DMS79 treated with DMSO at 0.1 percent for 48 hours (cell line): ENCODE measurements around the gene PRSS56.
A peak's percentile ranks its signal among the peaks of the same experiment; 100 is the strongest.
"Not testable (repeated sequence)": the region's sequence is repeated elsewhere in the genome, so short reads cannot be mapped to it uniquely, and the experiment has no call there.

Experiments used
- DNase-seq: peaks from one replicate; lab custom pipeline; 2025; lab: John Stamatoyannopoulos, UW

The PRSS56 gene

DNA sequence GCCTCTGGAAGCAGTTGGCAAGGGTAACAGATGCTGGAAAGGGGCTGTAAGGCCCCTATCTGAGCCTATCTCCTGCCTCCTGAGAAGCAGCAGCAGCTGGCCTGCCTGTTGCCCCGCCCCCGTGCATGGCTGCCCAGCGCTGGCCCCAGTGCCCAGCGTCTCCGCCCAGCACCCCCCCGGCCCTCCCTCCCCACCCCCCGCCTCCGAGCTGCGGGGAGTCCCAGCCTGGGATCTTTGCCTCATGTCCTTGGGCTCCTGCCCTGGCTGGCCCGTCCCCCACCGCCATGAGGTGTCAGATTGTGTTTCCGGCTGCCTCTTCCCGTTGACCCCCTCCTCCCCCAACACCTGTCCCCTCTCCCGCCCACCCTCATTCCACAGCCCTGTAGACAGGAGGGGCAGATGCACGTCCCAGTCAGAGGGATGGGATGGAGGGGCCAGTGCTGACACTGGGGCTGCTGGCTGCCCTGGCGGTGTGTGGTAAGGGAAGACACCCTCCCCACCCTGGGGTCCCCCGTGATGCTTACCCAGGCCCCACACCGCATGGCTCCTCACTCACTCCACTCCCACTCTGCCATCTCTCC lies 5.7 kb downstream of the PRSS56 start, which contains the start of gene CHRND:
TSS of gene CHRND (plus strand) at position 370 of the 581 bp plus-strand sequence. CDS start at position 426, 56 bp downstream.
- no peak for DNase-seq

DNA sequence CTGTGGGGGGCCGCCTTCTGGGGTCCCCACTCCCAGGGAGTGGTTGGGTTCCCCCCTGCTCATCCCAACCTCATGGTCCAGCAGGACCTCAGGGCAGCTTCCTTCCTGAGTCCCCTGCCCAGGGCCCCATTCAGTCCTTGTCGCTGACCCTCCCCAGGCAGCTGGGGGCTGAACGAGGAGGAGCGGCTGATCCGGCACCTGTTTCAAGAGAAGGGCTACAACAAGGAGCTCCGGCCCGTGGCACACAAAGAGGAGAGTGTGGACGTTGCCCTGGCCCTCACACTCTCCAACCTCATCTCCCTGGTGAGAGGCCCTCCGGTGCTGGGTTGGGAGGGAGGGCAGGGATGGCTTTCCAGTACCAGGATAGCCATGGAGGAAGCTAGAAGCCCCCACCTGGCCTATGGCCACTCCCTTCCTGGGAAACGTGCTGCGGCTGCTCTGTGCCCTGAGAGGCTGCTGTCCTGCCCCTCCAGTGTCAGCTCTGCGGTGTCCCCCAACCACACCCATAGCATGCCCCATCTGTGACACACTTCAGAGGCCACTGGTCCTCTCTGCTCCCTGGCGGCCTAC lies 6.3 kb downstream of the PRSS56 start:
- DNase-seq, result no peak

DNA sequence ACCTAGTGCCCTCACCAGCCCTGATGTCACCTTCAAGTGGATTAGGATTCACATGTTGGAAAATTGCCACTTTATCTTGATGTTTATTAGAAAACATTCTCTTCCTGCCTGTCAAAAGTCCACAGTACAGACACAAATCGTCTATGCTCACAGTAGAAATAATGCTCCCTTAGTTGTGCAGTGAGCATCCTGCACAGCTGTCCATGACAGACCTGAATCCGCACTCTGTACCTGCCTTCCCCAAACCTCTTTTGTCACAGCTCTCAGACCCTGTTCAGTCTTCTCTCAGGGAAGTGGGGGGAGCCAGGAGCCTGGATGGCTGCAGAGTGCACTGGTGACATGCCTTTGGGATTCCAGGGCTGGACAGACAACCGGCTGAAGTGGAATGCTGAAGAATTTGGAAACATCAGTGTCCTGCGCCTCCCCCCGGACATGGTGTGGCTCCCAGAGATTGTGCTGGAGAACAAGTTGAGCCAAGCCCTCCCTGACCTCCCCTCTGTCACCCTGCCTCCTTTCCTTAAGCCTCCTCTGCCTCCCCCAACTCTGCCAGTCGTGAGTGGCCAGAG lies 7.8 kb downstream of the PRSS56 start:
- DNase-seq, result no peak

DNA sequence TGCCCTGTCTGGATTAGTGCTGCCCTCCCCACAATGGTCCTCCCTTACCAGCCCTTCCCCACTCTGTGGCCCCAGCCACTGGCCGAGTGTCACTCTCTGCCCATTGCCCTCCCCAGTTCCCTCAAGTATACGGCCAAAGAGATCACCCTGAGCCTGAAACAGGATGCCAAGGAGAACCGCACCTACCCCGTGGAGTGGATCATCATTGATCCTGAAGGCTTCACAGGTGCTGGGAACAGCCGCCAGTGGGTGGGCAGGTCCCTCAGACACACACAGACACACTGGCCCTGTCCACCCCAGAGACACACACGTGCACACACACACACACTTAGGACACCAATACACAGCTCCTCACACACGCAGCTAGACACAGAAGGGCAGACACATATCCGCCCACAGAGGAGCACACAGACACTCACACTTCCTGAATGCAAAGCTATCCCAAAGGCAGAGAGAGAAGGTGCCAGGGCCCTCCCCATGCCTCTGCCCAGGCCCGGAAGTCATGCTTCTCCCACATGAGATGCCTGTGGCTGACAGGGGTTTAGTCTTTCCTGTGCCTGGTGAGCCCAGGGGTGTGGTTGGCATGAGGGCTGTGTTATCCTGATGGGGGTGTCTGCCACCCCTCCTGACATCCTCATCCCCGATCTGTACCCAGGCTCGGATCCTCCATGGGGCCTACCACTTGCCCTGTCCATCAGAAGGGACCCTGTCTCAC lies 8.7 kb downstream of the PRSS56 start:
- DNase-seq, result no peak

DNA sequence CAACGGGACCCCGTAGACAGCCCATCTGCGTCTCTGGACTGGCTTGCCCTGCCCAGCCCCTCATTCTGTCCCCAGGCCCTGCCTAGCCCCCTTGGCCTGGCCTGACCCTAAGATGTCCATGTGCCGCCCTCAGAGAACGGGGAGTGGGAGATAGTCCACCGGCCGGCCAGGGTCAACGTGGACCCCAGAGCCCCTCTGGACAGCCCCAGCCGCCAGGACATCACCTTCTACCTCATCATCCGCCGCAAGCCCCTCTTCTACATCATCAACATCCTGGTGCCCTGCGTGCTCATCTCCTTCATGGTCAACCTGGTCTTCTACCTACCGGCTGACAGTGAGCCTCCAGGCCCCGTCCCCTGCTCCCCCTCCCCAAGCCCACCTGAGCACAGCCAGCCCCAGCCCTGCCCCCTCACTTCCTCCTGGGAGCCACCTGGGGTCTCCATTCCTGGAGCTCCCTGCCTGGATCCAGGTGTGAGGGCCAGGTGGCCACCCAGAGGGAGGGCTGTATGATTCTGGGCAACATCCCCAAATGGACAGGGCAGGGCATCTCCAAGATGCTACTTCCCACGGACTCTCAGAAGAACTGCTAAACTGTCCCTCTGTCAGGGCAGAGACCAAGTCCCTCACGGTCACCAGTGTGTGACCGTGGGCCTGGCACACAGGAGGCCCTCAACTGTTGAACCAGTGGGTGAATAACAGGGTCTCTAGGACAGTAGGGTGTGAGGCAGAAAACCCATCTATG lies 9.8 kb downstream of the PRSS56 start:
- no peak for DNase-seq

DNA sequence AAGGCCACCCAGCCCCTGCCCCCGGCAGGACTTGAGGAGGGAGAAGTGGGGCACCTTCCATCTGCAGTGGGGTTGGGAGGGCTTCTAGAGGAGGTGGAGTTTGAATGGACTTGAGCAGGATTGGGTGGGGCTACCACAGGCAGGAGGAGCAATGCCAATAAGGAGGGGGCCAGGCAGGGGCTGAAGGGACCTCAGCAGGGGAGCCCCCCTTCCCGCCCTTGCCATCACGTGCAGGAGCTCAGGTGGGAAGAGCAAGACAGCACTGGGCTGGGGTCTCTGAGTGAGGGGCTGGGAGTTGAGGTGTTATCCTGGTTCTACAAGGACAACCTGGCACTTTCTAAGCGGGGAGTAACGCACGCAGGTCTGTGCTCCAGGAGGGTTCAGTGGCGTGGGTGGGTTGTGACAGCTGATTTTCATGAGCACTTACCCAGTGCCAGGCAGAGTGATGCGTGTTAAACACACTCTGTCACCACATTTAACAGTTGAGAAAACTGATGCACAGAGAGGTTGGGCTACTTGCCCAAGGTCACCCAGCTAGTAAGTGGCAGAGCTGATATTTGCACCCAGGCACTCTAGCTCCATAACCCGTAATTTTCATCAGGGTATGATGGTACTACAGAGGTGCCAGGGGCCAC lies 10.6 kb downstream of the PRSS56 start:
- DNase-seq, result no peak

DNA sequence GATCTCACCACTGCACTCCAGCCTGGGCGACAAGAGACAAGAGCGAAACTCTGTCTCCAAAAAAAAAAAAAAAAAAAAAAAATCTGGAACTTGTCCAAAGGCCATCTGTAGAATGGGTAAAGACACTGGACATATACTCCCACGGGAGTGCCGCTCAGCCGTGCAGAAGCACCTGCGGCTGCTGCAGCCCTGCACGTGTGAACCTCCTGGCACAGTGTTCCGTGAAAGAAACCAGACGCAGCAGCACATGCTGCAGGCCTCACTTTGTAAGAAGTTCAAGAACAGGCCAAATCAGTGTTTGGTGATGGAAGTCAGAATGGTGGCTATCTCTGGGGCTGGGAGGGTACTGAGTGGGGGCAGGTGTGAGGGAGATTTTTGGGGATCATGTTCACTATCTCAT lies 12.2 kb downstream of the PRSS56 start:
- peak; percentile 18 for DNase-seq

DNA sequence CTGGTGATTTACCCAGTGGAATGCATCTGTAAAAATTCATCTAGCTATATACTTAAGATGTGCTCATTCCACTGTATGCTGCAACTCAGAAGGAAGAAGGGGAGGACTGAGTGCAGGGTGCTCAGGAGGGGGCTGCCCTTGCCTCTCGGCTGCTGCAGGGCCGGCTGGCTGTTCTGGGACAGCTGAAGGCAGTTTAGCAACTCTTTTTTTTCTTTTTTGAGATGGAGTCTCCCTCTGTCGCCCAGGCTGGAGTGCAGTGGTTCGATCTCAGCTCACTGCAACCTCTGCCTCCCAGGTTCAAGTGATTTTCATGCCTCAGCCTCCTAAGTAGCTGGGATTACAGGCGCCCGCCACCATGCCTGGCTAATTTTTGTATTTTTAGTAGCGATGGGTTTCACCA lies 12.6 kb downstream of the PRSS56 start:
- not testable (repeated sequence) for DNase-seq

DNA sequence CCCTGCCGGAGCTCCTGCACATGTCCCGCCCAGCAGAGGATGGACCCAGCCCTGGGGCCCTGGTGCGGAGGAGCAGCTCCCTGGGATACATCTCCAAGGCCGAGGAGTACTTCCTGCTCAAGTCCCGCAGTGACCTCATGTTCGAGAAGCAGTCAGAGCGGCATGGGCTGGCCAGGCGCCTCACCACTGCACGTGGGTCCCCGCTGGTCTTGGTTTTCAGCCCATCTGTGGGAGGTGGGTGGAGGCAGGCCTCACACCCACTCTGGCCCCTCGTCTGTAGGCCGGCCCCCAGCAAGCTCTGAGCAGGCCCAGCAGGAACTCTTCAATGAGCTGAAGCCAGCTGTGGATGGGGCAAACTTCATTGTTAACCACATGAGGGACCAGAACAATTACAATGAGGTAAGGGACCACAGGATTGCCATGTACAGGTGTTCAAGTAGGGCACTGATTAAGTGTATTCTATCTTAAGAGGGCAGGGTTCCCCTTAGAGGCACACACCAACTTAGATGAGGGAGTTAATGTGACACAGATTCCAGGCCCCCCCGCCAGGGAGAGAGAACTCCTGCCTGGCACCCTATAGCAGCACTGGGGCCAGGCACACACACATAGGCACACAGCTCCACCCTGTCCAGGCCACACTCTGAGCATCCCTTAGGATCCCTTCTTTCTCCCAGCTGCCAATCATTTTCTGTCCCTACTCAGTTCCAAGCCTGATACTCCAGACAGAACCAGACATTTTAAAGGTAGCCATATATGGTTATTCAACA lies 13.9 kb downstream of the PRSS56 start:
- no peak for DNase-seq

DNA sequence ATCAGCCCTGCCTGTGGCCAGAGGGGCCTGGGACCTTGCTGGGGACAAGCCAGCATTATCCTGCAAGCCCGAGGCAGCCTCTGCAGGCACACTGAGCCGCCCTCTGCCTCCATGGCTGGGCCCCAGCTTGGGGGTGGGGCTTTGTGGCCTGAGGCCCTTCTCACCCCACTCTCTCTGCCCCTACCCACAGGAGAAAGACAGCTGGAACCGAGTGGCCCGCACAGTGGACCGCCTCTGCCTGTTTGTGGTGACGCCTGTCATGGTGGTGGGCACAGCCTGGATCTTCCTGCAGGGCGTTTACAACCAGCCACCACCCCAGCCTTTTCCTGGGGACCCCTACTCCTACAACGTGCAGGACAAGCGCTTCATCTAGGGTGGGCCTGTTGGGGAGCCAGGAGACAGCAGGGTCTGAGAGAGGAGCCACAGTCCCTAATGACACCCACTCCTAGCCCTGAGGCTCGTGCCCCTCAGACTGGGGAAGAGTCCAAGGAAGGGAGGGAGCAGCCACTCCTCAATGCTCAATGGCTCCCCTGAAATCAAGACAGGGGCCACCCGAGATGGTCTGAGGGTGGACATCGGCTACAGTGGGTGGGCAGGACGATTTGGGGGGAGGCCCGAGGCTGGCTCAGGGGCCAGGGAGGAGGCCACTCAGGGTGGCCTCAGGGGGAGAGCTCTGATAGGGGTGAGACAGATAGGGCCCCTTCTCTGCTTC lies 14.9 kb downstream of the PRSS56 start:
- DNase-seq, result no peak

DNA sequence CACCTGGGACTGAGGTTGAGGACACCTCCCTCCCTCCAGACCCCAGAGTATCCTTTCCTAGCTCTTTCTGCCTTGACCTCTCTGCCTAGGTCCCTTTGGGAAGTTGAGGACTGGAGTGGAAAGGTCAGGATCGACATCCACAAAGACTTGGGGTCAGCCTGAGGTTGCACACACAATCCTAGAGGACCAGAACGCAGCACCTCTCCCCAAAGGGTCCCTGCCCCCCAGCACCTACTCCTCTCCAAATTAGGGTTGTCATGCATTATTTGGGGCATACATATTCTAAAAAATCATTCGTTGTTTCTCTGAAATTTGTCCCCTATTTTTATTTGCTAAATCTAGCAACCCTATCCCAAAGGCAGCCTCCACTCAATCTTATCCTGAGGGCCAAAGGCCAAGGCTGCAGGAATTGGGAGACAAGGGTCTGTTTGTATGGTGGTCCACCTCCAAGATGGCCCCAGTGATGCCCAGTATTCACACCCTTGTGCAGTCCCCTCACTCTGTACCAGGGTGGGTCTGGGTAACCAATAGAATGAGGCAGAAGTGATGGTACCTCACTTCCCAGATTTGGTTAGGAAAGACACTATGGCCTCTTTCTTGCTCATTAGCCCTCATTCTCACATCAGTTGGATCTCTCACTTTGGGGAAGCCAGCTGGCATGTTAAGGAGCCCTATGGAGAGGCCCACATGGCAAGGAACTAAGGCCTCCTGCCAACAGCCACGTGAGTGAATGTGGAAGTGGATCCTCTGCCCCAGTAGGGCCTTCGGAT lies 15.8 kb downstream of the PRSS56 start:
- no peak for DNase-seq

DNA sequence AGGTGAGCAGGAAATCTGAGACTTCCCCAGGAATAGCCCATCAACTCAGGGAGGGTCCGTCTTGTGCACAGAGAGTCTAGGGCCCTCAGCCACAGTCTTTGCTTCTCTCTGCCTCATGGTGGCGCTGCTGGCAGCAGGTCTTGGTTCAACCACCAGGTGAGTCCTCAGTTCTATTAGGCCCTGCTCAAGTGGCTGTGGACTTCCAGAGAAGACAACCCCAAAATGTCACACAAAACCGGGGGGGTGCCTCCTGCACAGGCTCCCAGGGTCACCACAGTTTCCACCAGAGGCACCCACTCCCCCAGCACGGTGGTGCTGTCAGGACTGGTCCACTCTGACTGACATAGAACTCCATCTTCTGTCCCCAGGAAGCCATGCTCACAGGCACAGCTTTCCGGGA lies 16.9 kb downstream of the PRSS56 start:
- DNase-seq, result no peak

DNA sequence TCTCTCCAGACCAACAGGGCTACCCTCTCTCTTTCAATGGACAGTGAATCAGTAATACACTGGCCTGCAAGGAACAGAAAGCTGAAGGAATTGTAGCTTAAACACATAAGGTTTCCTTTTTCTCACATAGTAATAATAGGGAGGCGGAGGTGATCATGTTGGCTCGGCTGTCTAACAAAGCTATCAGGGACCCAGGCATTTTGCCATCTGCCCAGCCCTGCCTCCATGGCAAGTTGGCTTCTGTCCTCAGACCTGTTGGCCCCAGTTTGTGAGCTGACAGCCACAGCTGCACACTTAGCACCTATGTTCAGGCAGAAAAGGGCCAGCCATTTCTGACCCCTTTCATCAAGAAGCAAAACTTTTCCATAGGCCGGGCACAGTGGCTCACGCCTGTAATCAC lies 17.3 kb downstream of the PRSS56 start:
- no peak for DNase-seq

DNA sequence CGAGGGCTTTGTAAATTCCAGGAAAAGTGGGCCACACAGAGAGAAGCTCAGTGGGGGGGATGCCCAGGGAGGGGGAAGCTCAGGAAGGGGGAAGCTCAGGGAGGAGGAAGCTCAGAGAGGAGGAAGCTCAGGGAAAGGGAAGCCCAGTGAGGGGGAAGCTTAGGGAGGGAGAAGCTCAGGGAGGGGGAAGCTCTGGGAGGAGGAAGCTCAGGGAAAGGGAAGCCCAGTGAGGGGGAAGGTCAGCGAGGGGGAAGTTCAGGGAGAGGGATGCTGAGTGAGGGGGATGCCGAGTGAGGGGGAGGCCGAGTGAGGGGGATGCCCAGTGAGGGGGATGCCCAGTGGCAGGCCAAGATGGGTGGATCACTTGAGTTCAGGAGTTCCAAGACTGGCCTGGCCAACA lies 18.5 kb downstream of the PRSS56 start:
- DNase-seq, result no peak

DNA sequence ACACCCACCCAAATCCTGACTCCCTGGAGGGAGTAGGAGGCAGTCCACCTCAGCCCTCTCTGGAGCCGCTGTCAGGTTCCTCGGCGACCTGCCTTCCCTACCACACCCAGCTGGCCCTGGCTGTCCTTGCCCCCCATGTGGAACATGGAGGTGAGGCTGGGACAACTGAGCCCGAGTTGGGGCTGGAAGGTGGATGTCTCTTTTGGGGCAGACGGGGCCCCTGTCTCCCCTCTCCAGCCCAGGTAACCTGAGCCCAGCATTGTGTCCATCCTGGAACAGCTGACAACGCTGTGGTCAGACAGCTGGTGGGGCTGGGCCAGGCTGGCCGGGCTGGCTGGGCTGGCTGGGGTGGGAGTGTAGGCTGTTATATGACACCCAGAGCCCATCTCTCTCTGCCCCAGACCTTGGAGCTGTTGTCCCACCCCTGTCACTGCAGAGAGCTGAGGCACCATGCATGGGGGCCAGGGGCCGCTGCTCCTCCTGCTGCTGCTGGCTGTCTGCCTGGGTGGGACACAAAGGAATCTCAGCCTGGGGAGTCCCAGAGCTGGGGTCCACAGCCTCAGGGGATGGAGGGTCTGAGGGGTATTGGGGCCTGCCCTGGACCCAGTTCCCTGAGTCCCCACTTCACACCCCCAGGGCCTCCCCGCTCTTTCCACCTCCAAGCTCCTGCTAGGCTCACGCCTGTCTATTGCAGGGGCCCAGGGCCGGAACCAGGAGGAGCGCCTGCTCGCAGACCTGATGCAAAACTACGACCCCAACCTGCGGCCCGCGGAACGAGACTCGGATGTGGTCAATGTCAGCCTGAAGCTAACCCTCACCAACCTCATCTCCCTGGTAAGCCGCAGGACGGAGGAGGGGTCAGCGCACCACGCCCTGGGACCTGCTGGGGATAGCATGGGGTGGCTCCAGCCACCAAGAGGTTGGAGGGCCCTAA lies 19.4 kb downstream of the PRSS56 start, which contains the start of gene CHRNG:
TSS of gene CHRNG (plus strand) at position 395 of the 934 bp plus-strand sequence. CDS start at position 451, 56 bp downstream.
- DNase-seq, result no peak

DNA sequence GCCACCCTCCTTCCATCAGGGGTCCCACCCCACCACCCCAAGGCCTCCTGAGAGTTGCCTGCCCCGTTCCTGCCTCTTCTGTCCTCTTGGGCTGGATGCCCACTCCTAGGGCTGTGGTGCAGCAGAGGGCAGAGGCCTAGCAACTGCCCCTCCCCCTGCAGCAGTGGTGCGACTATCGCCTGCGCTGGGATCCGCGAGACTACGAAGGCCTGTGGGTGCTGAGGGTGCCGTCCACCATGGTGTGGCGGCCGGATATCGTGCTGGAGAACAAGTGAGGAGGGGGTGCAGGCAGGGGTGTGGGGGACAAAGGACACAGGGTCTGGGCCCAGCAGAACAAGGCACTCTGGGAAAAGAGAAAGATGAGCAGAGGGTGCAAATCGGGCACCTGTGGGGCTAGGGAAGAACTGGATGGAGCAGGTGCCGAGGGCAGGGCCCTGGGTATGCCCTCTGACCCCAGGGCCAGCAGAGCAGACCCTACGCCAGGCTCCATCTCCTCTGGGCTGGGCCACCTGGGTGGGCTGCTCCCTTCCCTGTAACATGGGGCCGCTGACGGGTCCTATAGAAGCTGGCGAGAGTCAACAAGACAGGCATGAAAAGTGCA lies 20.4 kb downstream of the PRSS56 start:
- no peak for DNase-seq

DNA sequence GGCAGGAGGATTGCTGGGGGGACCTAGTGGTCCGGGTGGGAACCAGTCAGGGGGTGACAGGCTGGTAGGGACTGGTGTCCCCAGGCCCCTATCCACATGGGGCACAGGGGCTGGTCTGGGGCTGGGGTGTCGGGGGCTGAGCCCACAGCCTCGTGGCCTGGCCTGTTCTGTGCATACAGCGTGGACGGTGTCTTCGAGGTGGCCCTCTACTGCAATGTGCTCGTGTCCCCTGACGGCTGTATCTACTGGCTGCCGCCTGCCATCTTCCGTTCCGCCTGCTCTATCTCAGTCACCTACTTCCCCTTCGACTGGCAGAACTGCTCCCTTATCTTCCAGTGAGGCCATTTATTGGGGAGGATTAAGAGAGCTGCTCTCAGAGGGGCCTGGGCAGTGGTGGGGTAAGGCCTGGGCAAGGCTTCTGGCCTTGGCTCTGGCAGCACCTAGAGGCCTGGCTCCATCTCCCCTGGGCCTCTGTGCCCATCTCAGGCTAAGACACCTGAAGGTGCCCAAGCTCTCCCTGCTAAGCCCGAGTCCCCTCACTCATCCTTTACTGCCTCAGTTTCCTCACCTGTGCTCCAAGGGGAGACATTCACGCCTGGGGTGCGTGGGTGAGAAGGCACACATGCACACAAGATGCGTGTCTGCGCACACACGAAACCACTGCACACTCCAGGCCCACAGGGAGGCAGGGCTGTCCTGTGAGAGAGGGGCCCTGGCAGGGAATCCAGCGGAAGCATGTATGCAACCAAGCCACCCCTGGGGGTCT lies 21.2 kb downstream of the PRSS56 start:
- DNase-seq, result no peak
